IMR-90 (cell line): ENCODE measurements around the gene AKR1C8.
"Not testable (repeated sequence)": the region's sequence is repeated elsewhere in the genome, so short reads cannot be mapped to it uniquely, and the experiment has no call there.

Experiments
- BHLHE40 ChIP-seq: fragments of 150-350 bp; IDR thresholded peaks from 2 replicates; pipeline ENCODE4 v1.6.1; 2016; ENCODE audit warnings: mild to moderate bottlenecking, low read depth, low read length
- CEBPB ChIP-seq: IDR thresholded peaks from 2 replicates; pipeline ENCODE4 v1.6.1; 2012; ENCODE audit warnings: low read depth, low read length, improper control_type of control experiment
- CTCF ChIP-seq: conservative IDR thresholded peaks from 2 replicates; pipeline ENCODE4 v1.5.1; 2012; ENCODE audit warnings: mild to moderate bottlenecking, low read depth, low read length, improper control_type of control experiment
- POLR2A ChIP-seq: IDR thresholded peaks from 2 replicates; pipeline ENCODE4 v1.6.1; 2012; ENCODE audit warnings: mild to moderate bottlenecking, low read depth, low read length
- RFX5 ChIP-seq: IDR thresholded peaks from 2 replicates; pipeline ENCODE4 v1.8.0; 2012; ENCODE audit warnings: low read depth, mild to moderate bottlenecking, low read length, moderate library complexity
- USF2 ChIP-seq: fragments of 150-350 bp; IDR thresholded peaks from 2 replicates; pipeline ENCODE4 v1.6.1; 2017; ENCODE audit warnings: mild to moderate bottlenecking, antibody characterized with exemption, low read length, low read depth

GRCh38 chr10:5209776-5210175 is 24.8 kb upstream of the AKR1C8 start:
- TF ChIP-seq POLR2A, CTCF, USF2, BHLHE40, RFX5, CEBPB: not testable (repeated sequence)
